ENCODE measurements around the gene HSPA6.
A peak's percentile ranks its signal among the peaks of the same experiment; 100 is the strongest.
"Not testable (repeated sequence)": the region's sequence is repeated elsewhere in the genome, so short reads cannot be mapped to it uniquely, and the experiment has no call there.

The HSPA6 gene

DNA sequence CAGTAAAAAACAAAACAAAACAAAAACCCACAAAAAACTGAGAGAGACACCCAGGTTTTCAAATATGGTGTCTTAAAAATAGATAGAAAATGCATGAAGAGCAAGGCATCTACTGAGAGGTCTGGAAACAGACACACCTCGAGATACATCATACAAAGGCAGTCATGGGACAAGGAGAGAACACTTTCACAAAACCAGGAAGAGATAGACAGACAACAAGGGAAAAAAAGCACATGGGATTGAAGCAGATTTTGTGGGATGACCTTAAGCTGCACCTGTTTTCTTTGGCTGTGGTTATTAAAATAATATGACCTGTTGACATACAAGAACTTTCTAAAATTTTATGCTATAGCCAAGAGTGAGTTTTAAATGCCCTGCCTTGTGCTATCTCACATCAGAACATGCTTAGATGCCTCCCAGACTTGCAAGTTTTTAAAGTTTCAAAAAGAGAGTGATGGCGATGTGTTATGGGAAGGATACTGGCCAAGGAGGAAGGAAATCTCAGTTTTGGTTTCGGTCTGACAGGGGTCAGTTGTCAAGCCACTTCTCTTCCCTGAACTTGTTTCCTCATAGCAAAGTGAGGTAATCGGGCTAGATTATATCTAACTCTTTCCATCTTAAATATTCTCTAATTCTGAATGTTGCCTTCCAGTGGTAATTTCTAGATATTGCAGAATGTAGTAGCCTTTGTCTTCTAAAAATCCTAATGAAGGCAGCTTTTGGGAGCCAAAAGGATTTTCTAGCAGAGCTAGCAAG, 36.8 kb downstream of the HSPA6 start:
- peak; percentile 5 for DNase-seq (ENCODE audit: low read depth)

DNA sequence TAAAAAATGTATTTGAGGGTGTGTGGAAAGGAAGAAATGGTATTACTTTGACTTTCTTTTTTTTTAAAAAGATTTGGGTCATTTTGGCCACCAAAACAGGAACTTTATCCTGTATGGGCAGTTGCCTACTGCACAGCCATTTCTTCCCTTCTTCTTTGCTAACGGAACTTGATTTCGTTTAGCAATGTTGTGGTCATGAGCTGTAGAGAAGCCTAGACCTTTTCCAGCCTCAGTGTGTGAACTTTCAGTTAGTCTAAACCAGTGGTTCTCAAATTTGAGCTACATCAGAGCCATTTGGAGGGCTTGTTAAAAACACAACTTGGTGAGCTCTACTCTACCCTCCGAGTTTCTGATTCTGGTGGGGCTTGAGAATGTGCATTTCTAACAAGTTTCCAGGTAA, 38.1 kb downstream of the HSPA6 start:
- DNase-seq (ENCODE audit: low read depth): not testable (repeated sequence)

- not testable (repeated sequence) for DNase-seq (ENCODE audit: low read depth)
These were observed 39.2 kb downstream of the HSPA6 start for GRCh38 chr1:161563522-161563921.

GRCh38 chr1:161566602-161566960, 42.2 kb downstream of the HSPA6 start:
- not testable (repeated sequence) for DNase-seq (ENCODE audit: low read depth)

DNA sequence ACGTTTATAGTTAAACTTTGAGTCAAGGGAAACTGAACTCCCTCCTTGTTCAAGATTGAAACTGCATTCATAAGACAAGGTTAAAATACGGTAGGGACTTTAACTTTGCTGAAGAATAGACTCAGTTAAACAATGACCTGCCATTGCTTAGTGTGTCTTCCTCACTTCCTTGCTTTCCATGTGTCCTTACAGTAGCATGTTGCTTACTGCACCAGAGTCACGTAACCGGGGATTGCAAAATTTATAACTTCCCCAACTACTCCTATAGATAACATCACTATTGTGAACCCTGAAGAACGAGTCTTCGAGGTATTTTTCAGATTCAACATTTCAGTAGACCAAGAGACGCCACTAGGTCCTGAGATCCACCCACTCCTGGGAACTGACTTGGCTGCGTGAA, 47.4 kb downstream of the HSPA6 start:
- not testable (repeated sequence) for DNase-seq (ENCODE audit: low read depth)
